ENCODE data around the gene NKAIN2. TPM values are rescaled to one million over a fixed set of nuclear protein-coding genes. Genes with fewer than 3 reads are reported as not detected.

The NKAIN2 gene
- total RNA-seq, 1 experiment from 2014 or later = not detected

DNA sequence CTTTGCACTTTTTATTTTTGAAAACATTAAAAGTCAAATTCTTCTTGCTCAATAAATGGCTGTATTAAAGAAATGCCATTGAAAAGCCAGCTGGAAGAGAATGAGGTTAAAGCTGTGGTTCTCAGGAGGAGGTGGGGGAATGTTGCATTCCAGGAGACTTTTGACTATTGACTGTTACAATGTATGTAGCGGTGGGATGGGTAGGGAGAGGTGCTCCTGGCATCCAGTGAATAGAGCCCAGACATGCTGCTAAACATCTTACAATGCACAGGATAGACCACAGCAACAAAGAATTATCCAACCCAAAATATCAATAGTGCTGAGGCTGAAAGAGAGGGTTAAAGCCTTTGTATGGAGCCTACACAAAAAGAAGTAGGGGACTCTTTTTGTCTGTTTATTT, 295.9 kb downstream of the NKAIN2 start:
- intact Hi-C loops (cut with micrococcal nuclease) = no loop called here
- no peak overlapping the region for H3K4me3 ChIP-seq (replicated peaks in 1 of 2; ENCODE audit: low read depth in 1 of 2, low read length in 2 of 2)
- no peak overlapping the region for H2AFZ ChIP-seq (ENCODE audit: low read depth, low read length, poor library complexity, severe bottlenecking)
- RAD21 ChIA-PET (ENCODE audit: low non-redundant PET in 1 of 2, low total read pairs in 2 of 2, uncharacterized antibody in 2 of 2, unreplicated experiment in 2 of 2) = no interaction called here
- POLR2A ChIA-PET = no interaction called here
- H3K9ac ChIP-seq (ENCODE audit: low read length) = no peak overlapping the region
- no peak overlapping the region for H3K27ac ChIP-seq (ENCODE audit: low read depth, low read length)
- H3K9me3 ChIP-seq (ENCODE audit: control insufficient read depth in 1 of 2, insufficient read depth in 1 of 2, low read depth in 1 of 2, low read length in 2 of 2) = no peaks in the 10 kb centered on the region
- H3K36me3 ChIP-seq (ENCODE audit: control insufficient read depth in 1 of 2, insufficient read depth in 2 of 2, low read length in 2 of 2) = no peaks in the 10 kb centered on the region
- DNase-seq (ENCODE audit: low read depth, low spot score) (no peak), ATAC-seq (no peak)
- no peaks in the 10 kb centered on the region for H3K79me2 ChIP-seq (ENCODE audit: insufficient read depth, low read length)
- no peak overlapping the region for H3K4me2 ChIP-seq (ENCODE audit: low read length)
- 0 out of 2 replicates have a peak, but pooled peaks cover 3% of the 10 kb centered on the region for H3K27me3 ChIP-seq (ENCODE audit: insufficient read depth, low read length)
- BruUV-seq (replicated peaks) = no TSS peak
- no peaks in the 10 kb centered on the region for H3K9me2 ChIP-seq (ENCODE audit: insufficient read depth)
- CTCF ChIA-PET = no interaction called here
- no peaks in the 10 kb centered on the region for H3K4me1 ChIP-seq (ENCODE audit: control insufficient read depth in 1 of 2, insufficient read depth in 2 of 2, low read length in 2 of 2)
- no peaks in the 10 kb centered on the region for H4K20me1 ChIP-seq (ENCODE audit: insufficient read depth)
- no peak for TF ChIP-seq SIN3A (IDR thresholded peaks at IDR 0.05; ENCODE audit: low read depth)

DNA sequence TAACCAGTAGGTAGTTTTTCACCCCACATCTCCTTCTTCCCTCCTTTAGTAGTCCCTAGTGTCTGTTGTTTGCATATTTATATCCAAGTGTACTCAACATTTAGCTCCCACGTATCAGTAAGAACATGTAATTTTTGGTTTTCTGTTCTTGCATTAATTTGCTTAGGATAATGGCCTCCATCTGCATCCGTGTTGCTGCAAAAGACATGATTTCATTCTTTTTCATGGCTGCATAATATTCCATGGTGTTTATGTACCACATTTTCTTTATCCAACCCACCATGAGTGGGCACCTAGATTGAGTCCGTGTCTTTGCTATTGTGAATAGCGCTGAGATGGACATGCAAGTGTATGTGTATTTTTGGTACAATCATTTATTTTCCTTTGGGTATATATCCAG, 306.8 kb downstream of the NKAIN2 start:
- Histone ChIP-seq H3K4me2 (ENCODE audit: low read length) (no peak overlapping the region), H3K27ac (ENCODE audit: low read depth, low read length) (no peak overlapping the region), H3K4me3 (replicated peaks in 1 of 2; ENCODE audit: low read depth in 1 of 2, low read length in 2 of 2) (no peak overlapping the region), H3K4me1 (ENCODE audit: control insufficient read depth in 1 of 2, insufficient read depth in 2 of 2, low read length in 2 of 2) (no peaks in the 10 kb centered on the region), H3K27me3 (ENCODE audit: insufficient read depth, low read length) (no peaks in the 10 kb centered on the region), H3K9me3 (ENCODE audit: control insufficient read depth in 1 of 2, insufficient read depth in 1 of 2, low read depth in 1 of 2, low read length in 2 of 2) (no peaks in the 10 kb centered on the region), H3K9me2 (ENCODE audit: insufficient read depth) (no peaks in the 10 kb centered on the region), H3K9ac (ENCODE audit: low read length) (no peak overlapping the region), H3K36me3 (ENCODE audit: control insufficient read depth in 1 of 2, insufficient read depth in 2 of 2, low read length in 2 of 2) (no peaks in the 10 kb centered on the region), H2AFZ (ENCODE audit: low read depth, low read length, poor library complexity, severe bottlenecking) (no peak overlapping the region), H3K79me2 (ENCODE audit: insufficient read depth, low read length) (no peaks in the 10 kb centered on the region), H4K20me1 (ENCODE audit: insufficient read depth) (no peaks in the 10 kb centered on the region)
- no TSS peak for BruUV-seq (replicated peaks)
- CTCF ChIA-PET = no interaction called here
- POLR2A ChIA-PET = no interaction called here
- RAD21 ChIA-PET (ENCODE audit: low non-redundant PET in 1 of 2, low total read pairs in 2 of 2, uncharacterized antibody in 2 of 2, unreplicated experiment in 2 of 2) = no interaction called here
- DNase-seq (ENCODE audit: low read depth, low spot score) (no peak), ATAC-seq (no peak)
- TF ChIP-seq, protein P1, sequence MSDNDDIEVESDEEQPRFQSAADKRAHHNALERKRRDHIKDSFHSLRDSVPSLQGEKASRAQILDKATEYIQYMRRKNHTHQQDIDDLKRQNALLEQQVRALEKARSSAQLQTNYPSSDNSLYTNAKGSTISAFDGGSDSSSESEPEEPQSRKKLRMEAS (IDR thresholded peaks at IDR 0.05) = no peak
- TF ChIP-seq ZFX (IDR thresholded peaks at IDR 0.05) (no peak), JUND (IDR thresholded peaks at IDR 0.05) (no peak)
- intact Hi-C loops (cut with micrococcal nuclease) = no loop called here

DNA sequence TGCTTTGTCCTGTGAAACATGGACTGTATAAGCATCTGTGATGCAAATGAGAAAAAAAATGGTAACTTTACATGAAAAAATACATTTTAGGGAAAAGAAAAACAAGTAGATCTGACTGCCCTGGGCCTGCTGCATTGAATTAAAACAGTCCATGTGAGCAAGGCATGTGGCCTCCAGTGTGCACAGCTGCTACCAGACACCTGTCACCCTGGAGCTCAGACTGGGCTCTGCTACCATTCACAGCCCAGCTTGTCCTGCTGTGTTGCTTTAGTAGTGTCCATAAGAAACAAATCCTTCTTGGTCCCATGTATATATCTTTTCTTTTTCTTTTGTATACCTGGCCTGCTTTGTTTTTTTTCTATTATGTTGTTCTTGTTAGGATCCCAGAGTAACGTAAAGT, 315.9 kb downstream of the NKAIN2 start:
- BruUV-seq (replicated peaks) = no TSS peak
- intact Hi-C loops (cut with micrococcal nuclease) = no loop called here

More for the DNA sequence above, 315.9 kb downstream of the NKAIN2 start:
- ChIA-PET RAD21 (ENCODE audit: low non-redundant PET in 1 of 2, low total read pairs in 2 of 2, uncharacterized antibody in 2 of 2, unreplicated experiment in 2 of 2) (no interaction called here), POLR2A (no interaction called here), CTCF (no interaction called here)
- ATAC-seq (no peak), DNase-seq (ENCODE audit: low read depth, low spot score) (no peak)
- H3K27me3 ChIP-seq (ENCODE audit: insufficient read depth, low read length) = peaks cover 19% of the 10 kb centered on the region
- no peak overlapping the region for H3K4me2 ChIP-seq (ENCODE audit: low read length)
- H4K20me1 ChIP-seq (ENCODE audit: insufficient read depth) = no peaks in the 10 kb centered on the region
- no peak overlapping the region for H3K9ac ChIP-seq (ENCODE audit: low read length)
- TF ChIP-seq ELF1 (IDR thresholded peaks at IDR 0.05; ENCODE audit: borderline replicate concordance, low read depth) = no peak
- no peak for TF ChIP-seq CEBPB (IDR thresholded peaks at IDR 0.05; ENCODE audit: low read depth)
- TF ChIP-seq, protein P2, sequence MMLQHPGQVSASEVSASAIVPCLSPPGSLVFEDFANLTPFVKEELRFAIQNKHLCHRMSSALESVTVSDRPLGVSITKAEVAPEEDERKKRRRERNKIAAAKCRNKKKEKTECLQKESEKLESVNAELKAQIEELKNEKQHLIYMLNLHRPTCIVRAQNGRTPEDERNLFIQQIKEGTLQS (IDR thresholded peaks at IDR 0.05) = no peak
- no peak for TF ChIP-seq CBX3 (IDR thresholded peaks at IDR 0.05; ENCODE audit: low read depth)
- TF ChIP-seq, protein P1 (IDR thresholded peaks at IDR 0.05) = no peak
- no peak for TF ChIP-seq SIN3A (IDR thresholded peaks at IDR 0.05; ENCODE audit: low read depth)
- TF ChIP-seq YY1 (IDR thresholded peaks at IDR 0.05; ENCODE audit: extremely low read depth, insufficient replicate concordance, low read depth, low read length) = no peak
- TF ChIP-seq, protein P3, sequence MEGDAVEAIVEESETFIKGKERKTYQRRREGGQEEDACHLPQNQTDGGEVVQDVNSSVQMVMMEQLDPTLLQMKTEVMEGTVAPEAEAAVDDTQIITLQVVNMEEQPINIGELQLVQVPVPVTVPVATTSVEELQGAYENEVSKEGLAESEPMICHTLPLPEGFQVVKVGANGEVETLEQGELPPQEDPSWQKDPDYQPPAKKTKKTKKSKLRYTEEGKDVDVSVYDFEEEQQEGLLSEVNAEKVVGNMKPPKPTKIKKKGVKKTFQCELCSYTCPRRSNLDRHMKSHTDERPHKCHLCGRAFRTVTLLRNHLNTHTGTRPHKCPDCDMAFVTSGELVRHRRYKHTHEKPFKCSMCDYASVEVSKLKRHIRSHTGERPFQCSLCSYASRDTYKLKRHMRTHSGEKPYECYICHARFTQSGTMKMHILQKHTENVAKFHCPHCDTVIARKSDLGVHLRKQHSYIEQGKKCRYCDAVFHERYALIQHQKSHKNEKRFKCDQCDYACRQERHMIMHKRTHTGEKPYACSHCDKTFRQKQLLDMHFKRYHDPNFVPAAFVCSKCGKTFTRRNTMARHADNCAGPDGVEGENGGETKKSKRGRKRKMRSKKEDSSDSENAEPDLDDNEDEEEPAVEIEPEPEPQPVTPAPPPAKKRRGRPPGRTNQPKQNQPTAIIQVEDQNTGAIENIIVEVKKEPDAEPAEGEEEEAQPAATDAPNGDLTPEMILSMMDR (IDR thresholded peaks at IDR 0.05 in 2 of 3, conservative IDR thresholded peaks at IDR 0.05 in 1 of 3; ENCODE audit: borderline replicate concordance in 1 of 3, insufficient read depth in 1 of 3, low read depth in 2 of 3, low read length in 2 of 3) = no peak
- no peak for TF ChIP-seq SP1 (IDR thresholded peaks at IDR 0.05; ENCODE audit: low read depth)
- no peaks in the 10 kb centered on the region for H3K9me3 ChIP-seq (ENCODE audit: control insufficient read depth in 1 of 2, insufficient read depth in 1 of 2, low read depth in 1 of 2, low read length in 2 of 2)
- no peak overlapping the region for H3K27ac ChIP-seq (ENCODE audit: low read depth, low read length)
- H2AFZ ChIP-seq (ENCODE audit: low read depth, low read length, poor library complexity, severe bottlenecking) = no peak overlapping the region
- H3K79me2 ChIP-seq (ENCODE audit: insufficient read depth, low read length) = no peaks in the 10 kb centered on the region
- H3K36me3 ChIP-seq (ENCODE audit: control insufficient read depth in 1 of 2, insufficient read depth in 2 of 2, low read length in 2 of 2) = no peaks in the 10 kb centered on the region
- no peak overlapping the region for H3K4me3 ChIP-seq (replicated peaks in 1 of 2; ENCODE audit: low read depth in 1 of 2, low read length in 2 of 2)
- H3K4me1 ChIP-seq (ENCODE audit: control insufficient read depth in 1 of 2, insufficient read depth in 2 of 2, low read length in 2 of 2) = no peaks in the 10 kb centered on the region
- no peaks in the 10 kb centered on the region for H3K9me2 ChIP-seq (ENCODE audit: insufficient read depth)
